ENCODE data around the gene CPED1.
"Not testable (repeated sequence)": the region's sequence is repeated elsewhere in the genome, so short reads cannot be mapped to it uniquely, and the experiment has no call there.

Gene CPED1

GRCh38 chr7:120979765-120980499 lies 8.6 kb upstream of the CPED1 start:
- no peak for TF ChIP-seq CTCF (conservative IDR thresholded peaks at IDR 0.05; ENCODE audit: low read depth, low read length)
- DNase-seq (ENCODE audit: low read depth), result no peak
- H3K4me3 ChIP-seq (ENCODE audit: low read depth, low read length), result no peak overlapping the region

DNA sequence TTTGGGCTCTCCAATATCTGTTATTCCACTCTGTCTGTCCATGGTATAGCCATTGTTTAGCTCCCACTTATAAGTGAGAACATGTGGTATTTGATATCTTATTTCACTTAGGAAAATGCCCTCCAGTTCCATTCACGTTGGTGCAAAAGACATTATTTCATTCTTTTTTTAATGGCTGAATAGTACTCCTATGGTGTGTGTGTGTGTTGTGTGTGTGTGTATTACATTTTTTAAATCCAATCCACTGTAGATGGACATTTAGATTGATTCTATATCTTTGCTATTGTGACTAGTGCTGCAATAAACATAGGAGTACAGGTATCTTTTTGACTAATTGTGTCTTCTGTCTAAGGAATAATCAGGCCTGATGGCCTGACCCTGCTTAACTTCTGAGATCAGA lies 7.4 kb upstream of the CPED1 start:
- DNase-seq (ENCODE audit: low read depth), result no peak
- no peak overlapping the region for H3K4me3 ChIP-seq (ENCODE audit: low read depth, low read length)
- no peak for TF ChIP-seq CTCF (conservative IDR thresholded peaks at IDR 0.05; ENCODE audit: low read depth, low read length)

DNA sequence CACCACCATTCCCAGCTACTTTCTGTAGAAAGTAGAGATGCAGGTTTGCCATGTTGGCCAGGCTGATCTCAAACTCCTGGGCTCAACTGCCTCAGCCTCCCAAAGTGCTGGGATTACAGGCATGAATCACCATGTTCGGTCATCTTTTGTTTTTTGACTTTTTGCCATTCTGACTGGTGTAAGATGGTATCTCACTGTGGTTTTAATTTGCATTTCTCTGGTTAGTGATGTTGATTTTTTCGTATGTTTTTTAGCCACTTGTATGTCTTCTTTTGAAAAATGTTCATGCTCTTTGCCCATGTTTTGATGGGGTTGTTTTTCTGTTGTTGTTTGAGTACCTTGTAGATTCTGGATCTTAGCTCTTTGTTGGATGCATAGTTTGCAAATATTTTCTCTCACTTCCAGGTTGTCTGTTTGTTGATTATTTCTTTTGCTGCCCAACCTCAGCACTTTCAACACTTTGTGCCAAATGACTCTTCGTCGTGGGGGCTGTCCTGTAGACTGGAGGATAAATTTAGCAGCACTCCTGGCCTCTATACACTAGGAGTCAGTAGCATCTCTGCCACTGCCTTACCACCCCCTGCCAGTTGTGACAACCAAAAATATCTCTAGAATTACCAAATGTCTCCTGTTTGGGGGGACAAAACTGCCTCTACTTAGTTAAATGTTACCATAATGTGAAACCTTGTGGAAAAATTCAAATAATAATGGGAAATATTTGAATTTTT lies 6.5 kb upstream of the CPED1 start:
- TF ChIP-seq CTCF (conservative IDR thresholded peaks at IDR 0.05; ENCODE audit: low read depth, low read length), result peak; percentile 16
- H3K4me3 ChIP-seq (ENCODE audit: low read depth, low read length), result no peak overlapping the region
- peak; percentile 42 for DNase-seq (ENCODE audit: low read depth)

- H3K4me3 ChIP-seq (ENCODE audit: low read depth, low read length); DNase-seq (ENCODE audit: low read depth): not testable (repeated sequence)
These were observed 4.9 kb upstream of the CPED1 start for GRCh38 chr7:120983592-120983991.

DNA sequence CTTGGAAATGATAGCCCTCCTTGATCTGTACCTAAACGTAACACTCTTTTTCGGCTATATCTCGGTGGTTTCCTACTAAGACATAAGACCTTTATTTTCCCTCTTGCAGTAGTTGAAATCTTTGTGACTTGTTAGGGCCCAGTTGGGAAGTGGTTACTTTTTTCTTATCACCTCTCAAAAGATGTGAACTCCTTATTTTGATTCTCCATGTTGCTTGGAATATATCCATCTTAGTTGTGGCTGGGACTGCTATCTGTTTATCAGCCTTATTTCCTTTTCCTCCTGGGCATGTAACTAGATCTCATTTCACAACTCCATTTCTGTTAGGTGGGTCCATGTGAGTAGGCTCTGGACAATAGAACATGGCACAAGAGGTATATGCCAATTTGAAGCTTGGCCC lies 4.1 kb upstream of the CPED1 start:
- H3K4me3 ChIP-seq (ENCODE audit: low read depth, low read length), result no peak overlapping the region
- no peak for DNase-seq (ENCODE audit: low read depth)
- TF ChIP-seq CTCF (conservative IDR thresholded peaks at IDR 0.05; ENCODE audit: low read depth, low read length), result no peak

DNA sequence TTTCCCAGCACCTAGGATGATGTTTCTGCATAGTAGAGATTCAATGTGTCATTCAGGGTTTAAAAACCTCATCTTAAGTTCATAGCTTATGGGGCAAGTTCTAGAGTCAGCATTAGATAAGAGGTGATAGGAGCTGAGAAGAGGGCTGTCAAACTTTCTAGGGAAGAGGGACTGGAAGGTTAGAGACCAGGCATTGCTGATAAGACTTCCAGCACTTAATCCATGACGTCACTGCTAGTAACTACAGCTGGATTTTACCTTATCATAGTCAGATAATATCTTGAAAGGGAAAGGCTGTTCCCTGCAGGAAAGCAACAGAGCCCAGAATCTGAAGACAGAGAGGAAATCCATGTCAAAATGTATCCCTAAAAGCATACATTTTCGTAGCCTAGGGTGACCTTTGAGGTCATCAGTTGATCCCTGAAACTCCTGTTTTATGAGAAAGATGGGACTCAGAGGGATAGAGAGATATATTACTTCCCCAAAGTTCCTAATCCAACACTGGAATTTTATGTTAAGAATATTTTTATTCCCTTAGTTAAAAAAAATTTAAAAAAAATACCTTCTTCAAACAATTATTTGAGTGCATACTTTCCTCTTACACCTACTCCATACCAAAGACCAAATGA lies 3.3 kb upstream of the CPED1 start:
- no peak for TF ChIP-seq CTCF (conservative IDR thresholded peaks at IDR 0.05; ENCODE audit: low read depth, low read length)

DNA sequence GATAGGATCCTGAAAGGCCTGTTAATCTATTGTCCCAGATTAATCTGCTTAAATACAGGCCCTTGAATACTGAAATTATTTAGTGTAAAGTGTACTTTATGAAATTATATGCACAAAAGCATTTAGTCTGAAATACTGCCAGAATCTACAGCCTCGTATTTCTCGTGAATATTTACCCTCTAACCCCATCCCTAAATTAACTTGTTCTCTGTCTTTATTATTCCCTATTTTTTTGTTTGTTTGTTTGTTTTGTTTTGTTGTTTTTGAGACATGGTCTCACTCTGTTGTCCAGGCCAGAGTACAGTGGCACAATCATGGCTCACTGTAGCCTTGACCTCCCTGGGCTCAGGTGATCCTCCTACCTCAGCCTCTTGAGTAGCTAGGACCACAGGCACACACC lies 2.7 kb upstream of the CPED1 start:
- no peak for DNase-seq (ENCODE audit: low read depth)
- TF ChIP-seq CTCF (conservative IDR thresholded peaks at IDR 0.05; ENCODE audit: low read depth, low read length), result no peak
- no peak overlapping the region for H3K4me3 ChIP-seq (ENCODE audit: low read depth, low read length)

More for the DNA sequence above, 3.3 kb upstream of the CPED1 start:
- DNase-seq (ENCODE audit: low read depth), result no peak
- H3K4me3 ChIP-seq (ENCODE audit: low read depth, low read length), result no peak overlapping the region
